CD4-positive, alpha-beta memory T cell (primary cell): ENCODE results near the gene C22orf23. TPM values are rescaled to one million over a fixed set of nuclear protein-coding genes. Genes with fewer than 3 reads are reported as not detected.

Experiments
- CTCF ChIA-PET: fragments of 350-600 bp; sonication (Branson Sonifier 250); formaldehyde crosslinking; loops from one replicate; lab custom pipeline; 2021; ENCODE audit warnings: inconsistent platforms; ENCODE audit not compliant: partially characterized antibody; lab: Charles Lee
- POLR2A ChIA-PET: fragments of 350-600 bp; sonication (Branson Sonifier 250); formaldehyde crosslinking; loops from one replicate; lab custom pipeline; 2021; ENCODE audit not compliant: partially characterized antibody; lab: Charles Lee
- DNase-seq, 5 donors: peaks; one replicate each; pipeline versions ENCODE4 v3.0.0 to v3.0.0-alpha.2; 2020 to 2022; ENCODE audit warnings: mixed read lengths in 1 of 5
- H3K27ac ChIP-seq: one replicate; pipeline ENCODE4 v1.7.0; 2013; ENCODE audit warnings: low read depth, low read length
- H3K27me3 ChIP-seq: 2 replicates; pipeline ENCODE4 v1.7.0; 2013; ENCODE audit warnings: mild to moderate bottlenecking, low read length, moderate library complexity; ENCODE audit not compliant: insufficient read depth
- H3K36me3 ChIP-seq: 2 replicates; pipeline ENCODE4 v1.7.0; 2013; ENCODE audit warnings: mild to moderate bottlenecking, low read length, moderate library complexity; ENCODE audit not compliant: insufficient read depth
- H3K4me1 ChIP-seq: 2 replicates; pipeline ENCODE4 v1.7.0; 2013; ENCODE audit warnings: mild to moderate bottlenecking, low read length, moderate library complexity; ENCODE audit not compliant: insufficient read depth
- H3K4me3 ChIP-seq, 2 donors: one replicate each; pipeline ENCODE4 v1.7.0; 2013; ENCODE audit warnings: low read length in 2 of 2, mild to moderate bottlenecking in 1 of 2
- H3K9me3 ChIP-seq, 2 donors: one replicate each; pipeline ENCODE4 v1.7.0; 2013; ENCODE audit warnings: low read length in 2 of 2, control low read depth in 1 of 2; ENCODE audit not compliant: control insufficient read depth in 1 of 2
- H3K27ac Mint-ChIP-seq, 7 donors: one replicate each; pipeline ENCODE4 v1.8.0; 2020 to 2021; ENCODE audit warnings: mixed read lengths in 7 of 7, mild to moderate bottlenecking in 6 of 7, inconsistent platforms in 3 of 7, moderate library complexity in 3 of 7
- H3K27me3 Mint-ChIP-seq, 2 donors: one replicate each; pipeline ENCODE4 v1.8.0; 2020 to 2021; ENCODE audit warnings: mixed read lengths in 2 of 2
- H3K36me3 Mint-ChIP-seq, 2 donors: one replicate each; pipeline ENCODE4 v1.8.0; 2020 to 2021; ENCODE audit warnings: mixed read lengths in 2 of 2, inconsistent platforms in 1 of 2, mild to moderate bottlenecking in 1 of 2
- H3K4me1 Mint-ChIP-seq, 4 donors: one replicate each; pipeline ENCODE4 v1.8.0; 2020 to 2021; ENCODE audit warnings: mixed read lengths in 4 of 4, mild to moderate bottlenecking in 1 of 4
- H3K4me3 Mint-ChIP-seq, 8 donors: one replicate each; pipeline ENCODE4 v1.8.0; 2020 to 2021; ENCODE audit warnings: mixed read lengths in 8 of 8, mild to moderate bottlenecking in 7 of 8, moderate library complexity in 6 of 8, inconsistent platforms in 3 of 8
- H3K9me3 Mint-ChIP-seq, 8 donors: one replicate each; pipeline ENCODE4 v1.8.0; 2020 to 2021; ENCODE audit warnings: mixed read lengths in 8 of 8, mild to moderate bottlenecking in 5 of 8, inconsistent platforms in 3 of 8, moderate library complexity in 1 of 8
- intact Hi-C: fragments of 100-400 bp; cut with micrococcal nuclease; formaldehyde crosslinking; loops from one replicate; pipeline ENCODE4 v1.15.1; 2023
- polyA plus RNA-seq, 2 donors: library from polyadenylated mRNA; unstranded; fragments of 300-500 nt; fragmentation: Illumina TruSeq; gene quantifications; one replicate each; pipeline ENCODE4 v1.2.3, GENCODE V29; 2021
- total RNA-seq, 2 experiments: library from RNA; stranded (reverse); gene quantifications; one replicate each; pipeline ENCODE4 v1.2.3, GENCODE V29; 2021

C22orf23 gene
- total and polyA plus RNA-seq, 4 experiments from 2014 or later, result not detected

GRCh38 chr22:37940698-37941376 lies 12.6 kb downstream of the C22orf23 start:
- DNase-seq, result no peak
- Histone ChIP-seq H3K9me3 (no peaks in the 10 kb centered on the region), H3K4me1 (no peaks in the 10 kb centered on the region), H3K27ac (no peak overlapping the region), H3K27me3 (no peaks in the 10 kb centered on the region), H3K4me3 (no peak overlapping the region), H3K36me3 (peaks cover 18% of the 10 kb centered on the region)
- CTCF ChIA-PET, result interaction anchor here (1.0 kb wide), 1 partner anchor 123 kb away, joined by 3 read pairs; no protein-coding TSS in a partner anchor
- POLR2A ChIA-PET, result no interaction called here
- no peaks in the 10 kb centered on the region for H3K4me1 Mint-ChIP-seq
- no peaks in the 10 kb centered on the region for H3K27me3 Mint-ChIP-seq
- peak overlapping the region in 3 of 7 donors; percentile 8 to 74 (median 60) for H3K27ac Mint-ChIP-seq
- H3K9me3 Mint-ChIP-seq, result no peaks in the 10 kb centered on the region
- peaks cover 12 to 30% of the 10 kb centered on the region in 2 donors for H3K36me3 Mint-ChIP-seq
- intact Hi-C loops, result no loop called here
- H3K4me3 Mint-ChIP-seq, result no peak overlapping the region

- CTCF ChIA-PET, result interaction anchor here (0.6 to 5.5 kb wide), 21 partner anchors 10 to 124 kb away, joined by 3 to 42 read pairs (median 4); partner anchors contain the start of genes C22orf23, MICALL1 and POLR2F
- intact Hi-C loops, result loop anchor here (1.0 kb wide), 5 partner anchors 19 to 117 kb away; partner anchors contain the start of genes C22orf23, MICALL1 and POLR2F
- H3K9me3 ChIP-seq, result no peaks in the 10 kb centered on the region
- H3K27me3 Mint-ChIP-seq, result no peaks in the 10 kb centered on the region
- peak; percentile 67 to 79 (median 72) for DNase-seq
- peak overlapping the region in 1 of 8 donors; percentile 26 for H3K4me3 Mint-ChIP-seq
- H3K27ac ChIP-seq, result no peak overlapping the region
- peaks cover 14% of the 10 kb centered on the region for H3K36me3 ChIP-seq
- H3K27me3 ChIP-seq, result no peaks in the 10 kb centered on the region
- H3K4me3 ChIP-seq, result no peak overlapping the region
- POLR2A ChIA-PET, result interaction anchor here (0.7 to 3.6 kb wide), 7 partner anchors 18 to 84 kb away, joined by 3 to 12 read pairs (median 4); partner anchors contain the start of genes C22orf23, EIF3L, MICALL1 and POLR2F
- peaks cover 11% of the 10 kb centered on the region for H3K4me1 ChIP-seq
- H3K27ac Mint-ChIP-seq, result peak overlapping the region in 2 of 7 donors; percentile 22 to 24
- peaks cover 7 to 13% (median 8%) of the 10 kb centered on the region in 4 donors for H3K4me1 Mint-ChIP-seq
- H3K9me3 Mint-ChIP-seq, result peaks cover 0 to 2% (median 0%) of the 10 kb centered on the region in 8 donors
- peaks cover 4 to 33% of the 10 kb centered on the region in 2 donors for H3K36me3 Mint-ChIP-seq
Measured at GRCh38 chr22:37933711-37934376, 19.6 kb downstream of the C22orf23 start.

- Mint-ChIP-seq H3K4me1 (peaks cover 7 to 13% (median 8%) of the 10 kb centered on the region in 4 donors), H3K4me3 (no peak overlapping the region), H3K9me3 (peaks cover 0 to 2% (median 0%) of the 10 kb centered on the region in 8 donors), H3K27ac (peak overlapping the region in 4 of 7 donors; percentile 10 to 94 (median 18)), H3K36me3 (peaks cover 9 to 41% of the 10 kb centered on the region in 2 donors), H3K27me3 (no peaks in the 10 kb centered on the region)
- Histone ChIP-seq H3K4me1 (peaks cover 11% of the 10 kb centered on the region), H3K4me3 (no peak overlapping the region), H3K36me3 (peaks cover 16% of the 10 kb centered on the region), H3K27ac (no peak overlapping the region), H3K9me3 (no peaks in the 10 kb centered on the region), H3K27me3 (no peaks in the 10 kb centered on the region)
- CTCF ChIA-PET, result interaction anchor here (1.1 to 5.5 kb wide), 14 partner anchors 9 to 115 kb away, joined by 3 to 42 read pairs (median 5); partner anchors contain the start of genes C22orf23, MICALL1 and POLR2F
- POLR2A ChIA-PET, result interaction anchor here (1.2 to 3.6 kb wide), 4 partner anchors 21 to 89 kb away, joined by 3 to 12 read pairs (median 3); partner anchors contain the start of genes ANKRD54, C22orf23 and POLR2F
- DNase-seq, result no peak
- intact Hi-C loops, result no loop called here
Measured at GRCh38 chr22:37932821-37933578, 20.4 kb downstream of the C22orf23 start.

- H3K27ac Mint-ChIP-seq, result no peak overlapping the region
- DNase-seq, result no peak
- no peak overlapping the region for H3K4me3 Mint-ChIP-seq
- H3K36me3 Mint-ChIP-seq, result peaks cover 9 to 39% of the 10 kb centered on the region in 2 donors
- POLR2A ChIA-PET, result interaction anchor here (1.2 to 3.6 kb wide), 4 partner anchors 21 to 88 kb away, joined by 3 to 12 read pairs (median 3); partner anchors contain the start of genes ANKRD54, C22orf23 and POLR2F
- Histone ChIP-seq H3K36me3 (peaks cover 10% of the 10 kb centered on the region), H3K4me3 (no peak overlapping the region), H3K27ac (no peak overlapping the region), H3K27me3 (no peaks in the 10 kb centered on the region), H3K9me3 (no peaks in the 10 kb centered on the region), H3K4me1 (peaks cover 11% of the 10 kb centered on the region)
- intact Hi-C loops, result no loop called here
- peaks cover 7 to 13% (median 8%) of the 10 kb centered on the region in 4 donors for H3K4me1 Mint-ChIP-seq
- CTCF ChIA-PET, result interaction anchor here (1.1 to 5.5 kb wide), 12 partner anchors 9 to 115 kb away, joined by 3 to 42 read pairs (median 5); partner anchors contain the start of gene MICALL1
- peaks cover 0 to 2% (median 0%) of the 10 kb centered on the region in 8 donors for H3K9me3 Mint-ChIP-seq
- no peaks in the 10 kb centered on the region for H3K27me3 Mint-ChIP-seq
Measured at GRCh38 chr22:37932401-37932800, 21.0 kb downstream of the C22orf23 start.

- peaks cover 9 to 39% of the 10 kb centered on the region in 2 donors for H3K36me3 Mint-ChIP-seq
- H3K36me3 ChIP-seq, result peaks cover 10% of the 10 kb centered on the region
- no peaks in the 10 kb centered on the region for H3K27me3 Mint-ChIP-seq
- no peaks in the 10 kb centered on the region for H3K9me3 ChIP-seq
- peaks cover 11% of the 10 kb centered on the region for H3K4me1 ChIP-seq
- intact Hi-C loops, result no loop called here
- H3K4me3 ChIP-seq, result no peak overlapping the region
- H3K27ac Mint-ChIP-seq, result peak overlapping the region in 2 of 7 donors; percentile 64 to 72
- H3K4me3 Mint-ChIP-seq, result no peak overlapping the region
- CTCF ChIA-PET, result interaction anchor here (0.6 to 5.5 kb wide), 13 partner anchors 16 to 122 kb away, joined by 3 to 42 read pairs (median 6); partner anchors contain the start of gene MICALL1
- peaks cover 0 to 2% (median 0%) of the 10 kb centered on the region in 8 donors for H3K9me3 Mint-ChIP-seq
- no peak overlapping the region for H3K27ac ChIP-seq
- peaks cover 7 to 13% (median 8%) of the 10 kb centered on the region in 4 donors for H3K4me1 Mint-ChIP-seq
- no peaks in the 10 kb centered on the region for H3K27me3 ChIP-seq
- no peak for DNase-seq
- POLR2A ChIA-PET, result interaction anchor here (0.8 to 1.2 kb wide), 3 partner anchors 26 to 88 kb away, joined by 3 to 5 read pairs (median 3); partner anchors contain the start of genes ANKRD54 and MICALL1
Measured at GRCh38 chr22:37931893-37932389, 21.5 kb downstream of the C22orf23 start.

- Histone ChIP-seq H3K4me3 (no peak overlapping the region), H3K36me3 (peaks cover 13% of the 10 kb centered on the region), H3K27ac (no peak overlapping the region), H3K4me1 (peaks cover 11% of the 10 kb centered on the region), H3K9me3 (no peaks in the 10 kb centered on the region), H3K27me3 (no peaks in the 10 kb centered on the region)
- Mint-ChIP-seq H3K27me3 (no peaks in the 10 kb centered on the region), H3K36me3 (peaks cover 9 to 37% of the 10 kb centered on the region in 2 donors), H3K9me3 (peaks cover 0 to 2% (median 0%) of the 10 kb centered on the region in 8 donors), H3K4me3 (no peak overlapping the region), H3K27ac (peak overlapping the region in 3 of 7 donors; percentile 15 to 91 (median 35)), H3K4me1 (peaks cover 7 to 13% (median 8%) of the 10 kb centered on the region in 4 donors)
- ChIA-PET POLR2A (interaction anchor here (0.6 to 1.5 kb wide), 2 partner anchors 25 to 98 kb away, joined by 4 to 6 read pairs; partner anchors contain the start of gene MICALL1), CTCF (interaction anchor here (1.2 to 5.5 kb wide), 5 partner anchors 17 to 113 kb away, joined by 4 to 42 read pairs (median 8); partner anchors contain the start of gene MICALL1)
- intact Hi-C loops, result no loop called here
- DNase-seq, result no peak
Measured at GRCh38 chr22:37930952-37931440, 22.4 kb downstream of the C22orf23 start.
